Skin epidermis (tissue), 12 donors: ENCODE results near the gene TSPAN10.

Source experiments
- H3K27ac ChIP-seq, 21 experiments: fragments of 200-600 bp; sonication (generic) in 11 of 21; one replicate each; pipeline ENCODE4 v1.5.0; 2020; ENCODE audit warnings: mild to moderate bottlenecking in 3 of 21, inconsistent platforms in 2 of 21, moderate library complexity in 2 of 21
- H3K4me3 ChIP-seq, 7 experiments: fragments of 200-600 bp; sonication (generic) in 2 of 7; one replicate each; pipeline ENCODE4 v1.5.0; 2020; ENCODE audit warnings: inconsistent platforms in 2 of 7, mild to moderate bottlenecking in 2 of 7, moderate library complexity in 1 of 7

Gene TSPAN10

DNA sequence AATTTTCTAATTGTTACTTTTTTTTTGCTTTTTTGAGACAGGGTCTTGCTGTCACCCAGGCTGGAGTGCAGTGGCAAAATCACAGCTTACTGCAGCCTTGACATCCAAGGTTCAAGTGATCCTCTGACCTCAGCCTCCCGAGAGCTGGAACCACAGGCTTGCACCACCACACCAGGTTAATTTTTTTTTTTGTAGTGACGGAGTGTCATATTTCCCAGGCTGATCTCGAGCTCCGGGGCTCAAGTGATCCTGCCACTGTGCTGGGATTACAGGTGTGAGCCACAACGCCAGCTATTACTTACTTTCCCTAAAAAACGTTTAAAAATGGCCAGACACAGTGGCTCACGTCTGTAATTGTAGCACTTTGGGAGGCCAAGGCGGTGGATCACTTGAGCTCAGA, 6.7 kb upstream of the TSPAN10 start:
- no peak overlapping the region for H3K4me3 ChIP-seq
- H3K27ac ChIP-seq, result no peak overlapping the region

DNA sequence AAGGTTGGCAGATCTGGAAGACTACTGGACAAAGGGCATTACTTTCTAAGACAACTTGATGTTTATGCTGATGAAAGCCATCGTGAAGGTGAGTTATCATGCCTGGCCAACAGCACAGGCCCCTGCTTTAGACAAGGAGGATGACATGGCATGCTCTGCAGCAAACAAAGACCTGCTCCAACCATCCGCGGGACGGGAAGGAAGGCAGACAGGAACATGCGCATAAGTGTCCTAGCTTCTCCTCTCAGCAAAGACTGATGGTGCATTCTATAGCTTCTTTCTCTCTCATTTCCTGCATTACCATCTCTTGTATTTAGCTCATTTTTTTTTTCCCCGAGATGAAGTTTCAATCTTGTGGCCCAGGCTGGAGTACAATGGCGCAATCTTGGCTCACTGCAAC, 5.5 kb upstream of the TSPAN10 start:
- Histone ChIP-seq H3K27ac (no peak overlapping the region), H3K4me3 (no peak overlapping the region)

GRCh38 chr17:81635431-81635830, 1.6 kb upstream of the TSPAN10 start:
- peak overlapping the region in 8 of 21 experiments; percentile 91 to 98 (median 96) for H3K27ac ChIP-seq
- peak overlapping the region in 6 of 7 experiments; percentile 79 to 93 (median 92) for H3K4me3 ChIP-seq

DNA sequence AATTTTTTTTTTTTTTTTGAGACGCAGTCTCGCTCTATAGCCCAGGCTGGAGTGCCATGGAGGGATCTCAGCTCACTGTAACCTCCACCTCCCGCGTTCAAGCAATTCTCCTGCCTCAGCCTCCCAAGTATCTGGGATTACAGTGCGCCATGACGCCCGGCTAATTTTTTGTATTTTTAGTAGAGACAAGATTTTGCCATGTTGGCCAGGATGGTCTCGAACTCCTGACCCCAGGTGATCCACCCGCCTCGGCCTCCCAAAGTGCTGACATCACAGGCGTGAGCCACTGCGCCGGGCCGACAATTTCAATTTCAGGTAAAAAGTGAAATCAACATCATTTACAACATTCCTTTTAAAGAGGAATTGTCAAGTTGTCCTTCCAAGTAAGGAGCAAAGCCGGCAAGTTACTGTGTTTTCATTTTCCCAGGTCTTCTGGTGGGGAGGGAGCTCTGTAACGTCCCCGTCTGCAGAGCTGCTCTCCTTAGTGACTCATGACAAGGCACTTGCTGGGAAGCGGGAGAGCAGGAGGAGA, 957 bp upstream of the TSPAN10 start:
- peak overlapping the region; percentile 79 to 93 (median 90) for H3K4me3 ChIP-seq
- peak overlapping the region; percentile 80 to 98 (median 95) for H3K27ac ChIP-seq

GRCh38 chr17:81638683-81639082, 1.7 kb downstream of the TSPAN10 start:
- no peak overlapping the region for H3K4me3 ChIP-seq

GRCh38 chr17:81640011-81640410, 3.0 kb downstream of the TSPAN10 start:
- Histone ChIP-seq H3K27ac (no peak overlapping the region), H3K4me3 (no peak overlapping the region)

More at GRCh38 chr17:81638683-81639082, 1.7 kb downstream of the TSPAN10 start:
- H3K27ac ChIP-seq, result no peak overlapping the region

DNA sequence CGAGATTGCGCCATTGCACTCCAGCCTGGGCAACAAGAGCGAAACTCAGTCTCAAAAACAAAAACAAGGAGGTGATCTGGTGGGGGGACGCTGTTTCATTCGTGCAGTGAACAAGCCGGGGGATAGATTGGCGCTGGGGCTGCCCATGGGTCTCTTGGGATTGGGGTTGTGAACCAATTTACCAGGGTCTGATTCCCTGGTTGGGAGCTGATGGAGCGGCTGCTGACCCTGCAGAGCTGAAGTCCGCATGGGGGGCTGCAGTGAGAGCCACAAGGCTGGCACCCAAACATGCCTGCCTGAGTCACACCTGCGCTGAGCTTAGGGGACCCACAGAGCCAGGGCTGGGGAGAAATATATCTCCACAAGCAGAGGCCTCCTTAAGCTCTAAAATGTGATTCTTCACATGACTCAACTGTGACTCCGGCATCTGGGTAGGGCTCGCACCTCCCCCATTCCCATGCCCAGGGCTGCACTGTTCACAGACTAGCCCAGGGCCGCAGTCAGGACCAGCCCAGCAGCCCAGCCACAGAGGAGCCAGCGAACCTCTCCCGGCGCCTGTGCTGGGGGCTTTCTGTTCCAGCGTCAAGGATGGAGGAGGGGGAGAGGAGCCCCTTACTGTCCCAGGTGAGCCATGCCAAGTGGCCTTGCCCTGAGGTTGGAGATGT, 5.0 kb downstream of the TSPAN10 start:
- Histone ChIP-seq H3K27ac (peak overlapping the region in 4 of 21 experiments; percentile 0 to 41 (median 22)), H3K4me3 (no peak overlapping the region)

DNA sequence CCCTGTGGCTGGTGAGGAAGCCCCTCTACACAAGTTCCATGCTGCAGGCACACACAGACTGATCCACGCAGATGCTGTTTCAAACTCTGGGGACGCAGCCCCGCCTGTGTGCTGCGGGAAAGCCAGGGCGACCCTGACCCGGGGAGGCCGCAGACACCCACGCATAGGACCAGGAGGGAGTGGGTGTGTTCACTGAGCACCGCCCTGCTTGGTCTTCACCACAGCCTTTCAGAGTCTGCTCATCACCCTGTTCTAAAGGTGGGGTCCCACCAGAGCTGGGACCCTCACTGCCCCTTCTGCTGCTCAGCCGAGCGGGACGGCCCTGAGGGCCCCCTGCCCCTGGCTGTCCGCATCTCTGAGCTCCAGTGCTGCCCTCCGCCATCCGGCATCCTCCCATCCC, 7.5 kb downstream of the TSPAN10 start:
- Histone ChIP-seq H3K27ac (no peak overlapping the region), H3K4me3 (no peak overlapping the region)

DNA sequence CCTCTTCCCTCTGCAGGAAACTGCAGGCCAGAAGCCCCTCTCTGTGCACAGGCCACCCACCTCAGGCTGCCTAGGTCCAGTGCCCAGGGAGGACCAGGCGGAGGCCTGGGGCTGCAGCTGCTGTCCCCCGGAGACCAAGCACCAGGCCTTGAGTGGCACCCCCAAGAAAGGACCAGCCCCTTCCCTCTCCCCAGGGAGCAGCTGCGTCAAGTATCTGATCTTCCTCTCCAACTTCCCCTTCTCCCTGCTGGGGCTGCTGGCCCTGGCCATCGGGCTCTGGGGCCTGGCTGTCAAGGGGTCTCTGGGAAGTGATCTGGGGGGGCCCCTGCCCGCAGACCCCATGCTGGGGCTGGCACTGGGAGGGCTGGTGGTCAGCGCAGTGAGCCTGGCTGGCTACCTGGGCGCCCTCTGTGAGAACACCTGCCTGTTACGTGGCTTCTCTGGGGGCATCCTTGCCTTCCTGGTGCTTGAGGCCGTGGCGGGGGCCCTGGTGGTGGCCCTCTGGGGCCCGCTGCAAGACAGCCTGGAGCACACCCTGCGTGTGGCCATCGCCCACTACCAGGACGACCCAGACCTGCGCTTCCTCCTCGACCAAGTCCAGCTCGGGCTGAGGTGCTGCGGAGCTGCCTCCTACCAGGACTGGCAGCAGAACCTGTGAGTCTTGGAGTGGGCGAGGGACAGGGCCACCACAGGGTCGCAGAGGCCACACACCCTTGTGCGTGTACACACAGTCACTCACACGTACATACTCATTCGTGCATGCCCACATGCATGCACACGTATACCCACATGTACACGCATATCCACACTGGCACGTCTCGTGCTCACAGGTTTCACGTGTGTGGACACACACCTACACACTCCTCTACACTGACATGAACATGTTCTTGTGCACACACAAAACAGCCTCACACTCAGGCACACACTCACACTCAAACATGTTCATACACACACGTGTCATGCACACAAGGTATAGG, 8.3 kb downstream of the TSPAN10 start:
- H3K27ac ChIP-seq, result no peak overlapping the region

DNA sequence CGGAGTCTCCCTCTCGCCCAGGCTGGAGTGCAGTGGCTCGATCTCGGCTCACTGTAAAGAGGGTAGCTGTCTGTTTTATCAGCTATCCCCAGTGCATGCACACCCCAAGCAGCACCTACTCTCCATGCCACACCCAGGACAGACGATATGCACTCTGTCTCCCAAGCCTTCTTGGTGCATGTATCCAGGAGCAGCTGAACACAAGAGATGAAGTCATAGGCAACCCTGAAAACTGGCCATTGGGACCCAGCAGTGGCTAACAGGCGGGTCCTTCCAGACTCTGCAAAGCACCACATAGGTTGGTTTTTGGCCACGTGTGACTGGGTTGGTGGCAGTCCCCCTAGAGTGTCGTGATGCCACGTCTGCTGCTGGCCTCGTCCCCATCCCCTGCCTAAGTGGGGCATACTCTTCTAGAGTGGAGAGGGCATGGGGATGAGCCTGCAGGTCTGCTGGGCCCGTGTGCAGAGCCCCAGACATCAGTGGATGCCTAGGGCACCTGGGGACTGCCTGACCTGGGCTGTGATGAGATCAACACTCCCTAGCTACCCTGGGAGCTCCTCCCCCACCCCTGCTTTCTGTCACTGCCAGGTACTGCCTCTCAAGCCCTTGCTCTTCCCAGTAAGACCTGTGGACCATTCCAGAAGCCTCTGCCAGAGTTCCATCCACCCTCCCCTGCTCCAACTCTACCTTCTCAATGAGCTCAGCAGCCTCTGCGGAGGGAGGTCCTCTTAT, 10.0 kb downstream of the TSPAN10 start:
- H3K27ac ChIP-seq, result no peak overlapping the region
- no peak overlapping the region for H3K4me3 ChIP-seq

More for the DNA sequence above, 8.3 kb downstream of the TSPAN10 start:
- no peak overlapping the region for H3K4me3 ChIP-seq

GRCh38 chr17:81647640-81648012, 10.6 kb downstream of the TSPAN10 start:
- Histone ChIP-seq H3K4me3 (no peak overlapping the region), H3K27ac (no peak overlapping the region)

GRCh38 chr17:81648013-81648706, 11.2 kb downstream of the TSPAN10 start:
- no peak overlapping the region for H3K4me3 ChIP-seq
- H3K27ac ChIP-seq, result no peak overlapping the region

DNA sequence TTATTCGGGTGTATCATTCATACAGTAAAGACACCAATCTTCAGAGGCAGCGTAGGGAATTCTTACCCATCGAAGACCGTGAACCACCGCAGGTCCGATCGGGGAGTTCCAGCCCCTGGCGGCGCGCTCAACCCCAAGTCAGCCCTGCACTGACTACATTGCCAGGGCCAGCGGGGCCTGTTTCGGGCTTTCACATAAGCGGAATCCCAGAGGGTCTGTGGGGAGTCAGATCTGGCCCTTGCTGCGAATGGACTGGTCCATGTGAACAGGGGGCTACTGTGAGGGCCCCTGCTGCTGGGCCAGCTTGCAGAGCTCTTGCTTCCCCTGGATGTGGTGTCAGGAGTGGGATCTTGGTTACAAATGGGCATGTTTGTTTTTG, 11.7 kb downstream of the TSPAN10 start:
- H3K4me3 ChIP-seq, result no peak overlapping the region
- no peak overlapping the region for H3K27ac ChIP-seq

DNA sequence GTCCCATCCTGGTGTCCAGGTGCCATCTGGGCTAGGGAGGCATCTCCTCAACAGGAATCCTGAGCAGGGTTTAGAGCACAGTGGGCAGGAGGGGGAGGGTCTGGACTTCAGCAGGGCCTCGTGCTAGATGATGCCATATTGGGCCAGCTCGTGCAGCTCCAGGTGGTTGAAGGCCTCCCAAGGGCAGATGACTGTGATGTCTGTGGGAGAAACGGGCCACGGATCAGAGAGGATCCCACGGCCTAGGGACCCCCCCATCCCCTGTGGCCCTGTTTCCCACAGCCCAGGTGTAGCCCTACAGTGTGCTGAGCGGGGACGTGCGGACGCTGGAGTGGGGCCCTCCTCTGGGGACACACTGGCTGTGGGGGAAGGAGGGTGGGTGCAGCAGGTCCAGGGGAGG, 14.0 kb downstream of the TSPAN10 start:
- no peak overlapping the region for H3K27ac ChIP-seq
- H3K4me3 ChIP-seq, result no peak overlapping the region

- Histone ChIP-seq H3K4me3 (no peak overlapping the region), H3K27ac (no peak overlapping the region)
These were observed 14.7 kb downstream of the TSPAN10 start for GRCh38 chr17:81651692-81652091.

- H3K27ac ChIP-seq, result no peak overlapping the region
- H3K4me3 ChIP-seq, result peak overlapping the region in 1 of 7 experiments; percentile 5
These were observed 16.1 kb downstream of the TSPAN10 start for GRCh38 chr17:81652906-81653771.

GRCh38 chr17:81655378-81656117, 18.6 kb downstream of the TSPAN10 start:
- Histone ChIP-seq H3K27ac (no peak overlapping the region), H3K4me3 (no peak overlapping the region)
